Right kidney (tissue), 1 donor: ENCODE results near the gene PITPNC1.
A peak's percentile ranks its signal among the peaks of the same experiment; 100 is the strongest.

Source experiments
- DNase-seq: peaks from one replicate; pipeline ENCODE4 v3.0.0-alpha.2; 2016

The PITPNC1 gene

GRCh38 chr17:67517325-67517724, 140.2 kb downstream of the PITPNC1 start:
- DNase-seq = no peak

DNA sequence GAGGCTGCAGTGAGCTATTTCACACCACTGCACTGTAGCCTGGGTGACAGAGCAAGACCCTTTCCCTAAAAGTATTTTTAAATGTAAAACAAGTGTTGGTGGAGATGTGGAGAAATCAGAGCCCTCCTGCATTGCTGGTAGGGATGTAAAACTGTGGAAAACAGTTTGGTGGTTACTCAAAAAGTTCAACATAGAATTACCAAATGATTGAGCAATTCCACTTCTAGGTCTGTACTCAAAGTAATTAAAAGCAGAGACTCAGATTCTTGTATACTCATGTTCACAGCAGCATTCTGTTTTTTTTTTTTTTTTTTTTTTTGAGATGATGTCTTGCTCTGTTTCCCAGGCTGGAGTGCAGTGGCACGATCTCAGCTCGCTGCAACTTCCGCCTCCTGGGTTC, 141.8 kb downstream of the PITPNC1 start:
- DNase-seq = no peak

DNA sequence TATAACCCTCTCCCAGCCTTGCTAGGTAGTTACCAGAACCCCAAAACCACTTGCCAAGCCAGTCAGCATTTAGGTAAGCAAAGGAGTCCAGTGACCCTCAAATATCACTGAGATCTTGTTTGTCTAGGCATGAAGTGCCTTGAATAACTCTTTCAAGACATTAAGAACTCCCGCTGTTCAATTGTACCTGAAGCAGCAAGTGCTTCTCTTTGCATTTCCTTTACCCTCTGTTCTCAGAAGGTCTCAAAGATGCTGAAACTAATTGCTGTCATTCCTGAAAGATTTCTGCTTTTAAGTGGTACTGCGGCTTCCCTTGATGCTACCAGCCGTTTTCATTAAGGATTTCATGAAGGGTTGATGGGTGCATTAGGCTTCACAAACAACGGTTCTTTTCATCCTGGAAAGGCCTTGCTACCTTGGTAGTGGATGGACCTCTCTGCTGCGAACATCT, 142.7 kb downstream of the PITPNC1 start:
- DNase-seq = no peak

GRCh38 chr17:67520252-67520906, 143.3 kb downstream of the PITPNC1 start:
- peak; percentile 38 for DNase-seq

DNA sequence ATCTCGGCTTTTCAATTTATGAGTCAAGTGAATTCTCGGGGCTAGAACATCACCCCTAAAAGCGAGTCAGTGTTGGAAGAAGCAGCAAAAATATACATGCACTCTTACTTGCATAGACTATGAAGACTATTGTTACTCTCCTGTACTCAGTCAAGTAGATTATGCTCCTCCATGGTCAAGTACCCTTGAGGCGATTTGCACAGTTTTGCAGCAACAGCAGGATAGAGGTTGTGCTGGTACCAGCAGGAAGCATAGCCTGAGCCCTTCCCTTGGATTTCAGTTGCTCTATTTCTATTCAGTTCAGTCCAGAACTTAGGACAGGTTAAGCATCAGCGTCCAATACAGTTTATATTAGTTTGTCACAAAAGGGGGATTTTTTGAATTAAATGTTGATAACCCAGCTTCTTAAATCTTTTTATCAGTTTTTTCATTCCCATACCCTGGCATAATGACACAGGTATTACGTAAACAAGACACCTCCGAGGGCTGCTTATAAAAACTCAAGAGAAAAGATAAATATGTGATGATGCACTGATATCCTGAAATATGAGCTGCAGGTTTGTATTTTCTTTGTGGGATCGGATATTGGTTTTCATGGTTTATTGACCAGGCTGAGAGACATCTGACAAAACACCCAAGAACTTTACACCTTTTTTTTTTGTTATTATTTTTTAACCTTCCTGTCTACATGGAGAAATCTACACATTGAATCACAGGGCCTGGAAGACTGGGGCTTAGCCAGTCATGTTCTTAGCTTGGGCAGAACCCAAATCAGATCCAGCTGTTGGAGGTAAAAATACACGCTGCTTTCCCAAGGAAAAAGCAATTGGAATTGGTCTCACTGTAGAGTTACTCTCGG, 144.1 kb downstream of the PITPNC1 start:
- DNase-seq = no peak

DNA sequence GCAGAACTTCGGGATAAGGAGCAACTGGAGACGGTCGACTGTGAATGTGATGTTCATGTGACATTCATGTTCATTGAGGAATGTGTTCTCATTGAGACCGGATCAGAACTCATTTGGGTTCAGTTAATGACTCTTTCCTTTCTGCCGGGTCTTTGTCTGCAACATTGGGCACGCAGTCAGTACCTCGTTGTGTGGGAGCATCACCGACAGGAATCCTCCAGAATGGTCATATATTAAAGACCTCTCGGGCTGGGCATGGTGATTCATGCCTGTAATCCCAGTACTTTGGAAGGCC, 144.6 kb downstream of the PITPNC1 start:
- no peak for DNase-seq

GRCh38 chr17:67523101-67523500, 146.0 kb downstream of the PITPNC1 start:
- no peak for DNase-seq

DNA sequence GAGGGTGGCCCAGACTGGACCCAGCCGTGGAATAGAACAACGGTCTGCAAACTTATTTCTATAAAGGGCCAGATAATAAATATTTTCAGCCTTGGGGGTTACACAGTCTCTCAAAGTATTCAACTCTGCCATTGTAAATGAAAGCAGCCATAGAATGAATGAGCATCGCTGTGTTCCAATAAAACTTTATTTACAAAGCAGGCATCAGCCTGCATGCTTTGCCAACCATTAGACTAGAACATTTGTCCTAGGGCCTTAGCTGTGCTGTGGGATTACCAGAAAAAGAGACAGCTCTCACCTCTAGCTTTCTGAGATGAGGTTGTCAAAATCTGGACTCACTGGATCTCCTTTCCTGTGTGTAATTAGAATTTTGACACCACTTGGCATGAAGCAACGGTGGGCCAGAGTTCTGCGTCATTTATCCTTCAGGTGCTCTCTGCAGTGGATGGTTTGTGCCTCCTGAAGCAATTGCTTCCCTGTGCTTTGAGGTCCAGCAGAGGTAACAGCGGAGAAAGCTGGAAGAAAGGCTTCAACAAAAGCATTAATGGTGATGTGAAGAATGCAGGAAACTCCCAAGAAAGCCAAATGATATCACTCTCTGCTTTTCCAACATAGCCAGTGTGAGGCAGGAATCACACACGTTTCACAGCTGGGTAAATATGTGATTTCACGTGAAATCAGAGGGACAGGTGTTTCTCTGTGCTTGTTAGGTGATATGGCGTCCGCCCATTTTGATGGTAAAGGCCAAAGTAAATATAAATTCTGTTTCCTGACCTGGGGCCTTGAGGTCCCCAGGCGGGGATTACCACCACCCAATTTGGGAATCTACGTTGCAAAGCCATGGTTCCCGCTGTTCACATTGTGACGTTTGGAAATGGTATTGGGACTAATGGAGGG, 148.4 kb downstream of the PITPNC1 start:
- no peak for DNase-seq

DNA sequence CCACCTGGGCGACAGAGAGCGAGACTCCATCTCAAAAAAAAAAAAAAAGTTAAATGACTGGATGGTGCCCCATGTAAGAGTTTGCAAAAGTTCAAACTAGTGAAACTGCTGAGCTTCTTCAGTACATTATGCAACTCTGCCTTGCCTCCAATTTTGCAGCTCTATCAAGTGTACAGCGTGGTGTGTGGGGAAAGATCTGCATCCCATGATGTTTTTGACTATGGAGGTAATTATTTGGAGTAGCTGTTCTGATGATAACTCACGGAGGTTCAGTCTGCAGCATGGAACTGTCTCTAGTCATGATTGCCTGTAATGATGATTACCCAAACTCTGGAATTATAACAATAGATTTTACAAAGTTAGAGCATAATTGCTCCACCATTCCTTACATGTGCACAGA, 149.6 kb downstream of the PITPNC1 start:
- no peak for DNase-seq

DNA sequence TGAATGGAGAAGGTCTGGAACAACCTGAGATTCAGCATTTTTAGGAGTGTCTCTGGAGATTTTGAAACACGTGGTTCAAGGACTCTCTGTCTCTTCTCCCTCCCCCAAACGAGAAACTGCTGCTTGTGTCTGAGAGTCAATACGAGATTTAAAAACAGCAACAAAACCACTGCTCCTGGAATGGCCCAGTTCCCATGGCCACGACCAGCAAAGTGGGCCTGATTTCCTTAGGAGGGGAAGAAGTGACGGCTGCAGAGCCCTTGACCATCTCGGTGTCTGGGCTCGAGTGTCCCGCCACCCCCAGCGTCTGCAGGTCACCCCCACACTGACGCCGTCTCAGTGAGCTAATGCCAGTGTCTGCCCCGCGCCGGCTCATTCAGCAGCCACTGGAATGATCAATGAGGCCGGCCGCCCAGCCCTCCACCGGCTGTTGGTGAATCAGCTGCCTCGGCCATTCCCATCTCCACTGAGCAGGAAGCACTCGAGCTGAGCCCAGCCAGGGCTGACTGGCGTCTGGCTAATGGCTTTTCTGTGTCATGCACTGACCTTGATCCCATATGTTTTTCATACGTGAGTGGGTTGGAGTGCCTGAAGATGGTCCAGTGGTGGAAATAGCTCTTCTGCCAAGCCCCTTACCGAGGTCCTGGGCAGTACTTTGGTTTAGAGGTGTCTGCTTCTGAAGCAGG, 151.8 kb downstream of the PITPNC1 start:
- DNase-seq = peak; percentile 72

- no peak for DNase-seq
Observed at GRCh38 chr17:67531291-67531690, 154.2 kb downstream of the PITPNC1 start.

GRCh38 chr17:67532326-67532871, 155.3 kb downstream of the PITPNC1 start:
- no peak for DNase-seq

- DNase-seq = no peak
Observed at GRCh38 chr17:67534941-67535340, 157.9 kb downstream of the PITPNC1 start.

DNA sequence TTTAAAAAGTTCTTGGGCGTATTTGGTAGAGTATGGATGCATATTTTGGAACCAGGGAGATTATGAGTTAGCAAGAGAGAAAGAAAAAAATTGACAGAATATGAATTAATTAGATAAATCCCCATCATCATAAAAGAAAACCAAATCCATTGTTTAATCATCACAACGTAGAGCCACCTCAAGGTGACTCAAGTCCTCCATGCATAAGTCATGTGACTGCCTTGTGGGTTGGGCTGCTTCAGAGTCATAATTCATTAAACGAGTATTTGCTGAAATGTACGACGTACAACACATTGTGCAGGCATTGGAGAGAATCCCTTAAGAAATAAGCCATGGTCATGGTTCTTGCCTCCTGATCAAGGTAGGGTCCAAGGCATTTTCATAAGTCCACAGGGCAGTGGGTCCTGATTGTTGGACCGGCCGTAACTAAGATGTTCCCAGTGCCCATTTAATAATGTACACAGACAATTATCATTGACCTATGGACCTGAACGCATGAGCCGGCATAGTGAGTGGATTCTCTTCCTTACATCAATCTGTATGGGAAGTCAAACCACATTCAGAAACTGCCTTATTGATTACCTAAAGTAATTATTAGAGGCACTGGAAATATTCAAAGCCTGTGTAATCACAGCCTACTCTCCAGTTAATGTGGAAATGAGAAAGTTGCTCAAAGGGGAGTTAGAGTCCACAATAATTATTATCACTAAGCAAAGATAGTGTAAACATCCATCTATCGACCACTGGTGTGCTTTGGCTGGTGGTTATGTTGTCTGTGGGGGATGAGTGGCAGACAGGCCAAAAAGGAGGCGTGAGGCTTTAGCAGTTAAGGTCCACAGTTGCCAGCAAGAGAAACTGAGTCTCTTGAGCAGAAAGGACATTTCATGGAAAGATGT, 165.4 kb downstream of the PITPNC1 start:
- DNase-seq = no peak

GRCh38 chr17:67544364-67544955, 167.4 kb downstream of the PITPNC1 start:
- DNase-seq = no peak

- no peak for DNase-seq
Observed at GRCh38 chr17:67546578-67547527, 169.8 kb downstream of the PITPNC1 start.

DNA sequence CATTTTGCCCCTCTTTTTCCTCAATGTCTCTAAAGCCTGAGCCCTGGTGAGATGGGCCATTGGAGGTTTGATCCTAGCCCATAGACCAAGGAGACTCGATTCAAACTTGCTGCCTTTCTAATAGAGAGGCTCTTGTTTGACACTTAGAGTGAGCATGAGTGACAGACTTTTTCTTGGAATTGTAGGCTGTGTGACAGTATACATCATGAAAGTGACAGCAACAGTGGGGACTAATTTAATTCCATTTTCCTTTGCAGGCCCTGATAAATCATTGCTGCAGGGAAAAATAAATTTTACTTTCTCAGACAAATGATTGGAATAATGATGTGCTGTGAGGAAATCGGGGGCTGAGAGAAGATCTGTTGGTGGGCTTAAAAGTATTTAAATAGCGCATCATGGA, 171.6 kb downstream of the PITPNC1 start:
- no peak for DNase-seq

DNA sequence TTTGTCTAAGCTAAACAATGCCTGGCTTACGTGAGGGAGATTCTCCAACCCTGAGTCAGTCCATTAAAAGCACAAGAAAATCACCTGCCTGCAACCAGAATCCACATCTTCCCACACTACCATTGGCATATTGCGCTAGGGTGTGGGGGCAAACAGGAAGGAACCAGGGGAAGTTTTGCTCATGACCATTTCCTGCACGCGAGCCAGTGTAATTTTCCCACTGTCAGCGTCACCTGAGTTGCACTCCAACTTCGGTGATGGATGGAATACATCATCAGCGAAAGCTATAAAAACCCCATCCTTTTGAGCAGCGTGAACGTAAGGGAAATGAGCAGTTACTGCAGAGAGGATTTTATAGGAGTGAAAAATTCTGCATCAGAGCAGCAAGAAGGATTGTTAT, 172.7 kb downstream of the PITPNC1 start:
- DNase-seq = no peak

DNA sequence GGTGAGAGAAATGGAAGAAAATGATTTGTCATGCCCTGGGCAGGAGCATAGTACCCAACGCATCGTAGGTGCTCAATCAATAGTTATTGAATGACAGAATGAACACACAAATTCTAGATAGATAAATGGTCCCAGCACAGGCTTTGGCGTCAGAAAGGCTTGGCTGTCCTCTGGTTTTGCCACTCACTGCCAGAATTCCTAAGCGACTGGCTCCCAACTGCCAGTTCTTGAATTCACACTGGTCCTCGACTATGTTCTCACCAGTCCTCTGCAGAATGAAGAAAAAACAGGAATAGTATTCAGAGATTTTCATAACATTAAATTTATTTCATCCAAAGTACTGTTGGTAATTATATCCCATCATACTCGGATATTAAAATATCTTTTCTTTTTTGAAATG, 177.6 kb downstream of the PITPNC1 start:
- no peak for DNase-seq
